IPS-18a (cell line): ENCODE results near the gene CSMD2.

Source experiments
- H3K27ac ChIP-seq: one replicate; pipeline ENCODE4 v1.5.1; 2013; ENCODE audit warnings: low read length
- H3K27me3 ChIP-seq: one replicate; pipeline ENCODE4 v1.6.1; 2013; ENCODE audit warnings: mild to moderate bottlenecking, low read length; ENCODE audit not compliant: control insufficient read depth, insufficient read depth
- H3K36me3 ChIP-seq: one replicate; pipeline ENCODE4 v1.6.1; 2013; ENCODE audit warnings: low read depth, low read length; ENCODE audit not compliant: control insufficient read depth
- H3K4me1 ChIP-seq: one replicate; pipeline ENCODE4 v1.6.1; 2013; ENCODE audit warnings: low read depth, low read length; ENCODE audit not compliant: control insufficient read depth
- H3K4me3 ChIP-seq: one replicate; pipeline ENCODE4 v1.5.1; 2013; ENCODE audit warnings: low read length
- H3K9ac ChIP-seq: one replicate; pipeline ENCODE4 v1.6.1; 2013; ENCODE audit warnings: mild to moderate bottlenecking, low read length, moderate library complexity
- H3K9me3 ChIP-seq: one replicate; pipeline ENCODE4 v1.6.1; 2013; ENCODE audit warnings: low read depth, low read length; ENCODE audit not compliant: control insufficient read depth

CSMD2 gene

GRCh38 chr1:33680281-33680840 lies 484.7 kb downstream of the CSMD2 start:
- no peak overlapping the region for H3K27ac ChIP-seq
- H3K9me3 ChIP-seq = no peaks in the 10 kb centered on the region
- H3K27me3 ChIP-seq = no peaks in the 10 kb centered on the region
- H3K36me3 ChIP-seq = no peaks in the 10 kb centered on the region
- H3K4me3 ChIP-seq = no peak overlapping the region
- no peak overlapping the region for H3K9ac ChIP-seq
- no peaks in the 10 kb centered on the region for H3K4me1 ChIP-seq

- no peak overlapping the region for H3K4me3 ChIP-seq
- no peaks in the 10 kb centered on the region for H3K4me1 ChIP-seq
- no peak overlapping the region for H3K9ac ChIP-seq
- peaks cover 3% of the 10 kb centered on the region for H3K36me3 ChIP-seq
- H3K9me3 ChIP-seq = peaks cover 8% of the 10 kb centered on the region
- H3K27ac ChIP-seq = no peak overlapping the region
- no peaks in the 10 kb centered on the region for H3K27me3 ChIP-seq
Measured at GRCh38 chr1:33670567-33670966, 494.5 kb downstream of the CSMD2 start.

- Histone ChIP-seq H3K27me3 (no peaks in the 10 kb centered on the region), H3K4me3 (no peak overlapping the region)
Measured at GRCh38 chr1:33668695-33669094, 496.3 kb downstream of the CSMD2 start.

DNA sequence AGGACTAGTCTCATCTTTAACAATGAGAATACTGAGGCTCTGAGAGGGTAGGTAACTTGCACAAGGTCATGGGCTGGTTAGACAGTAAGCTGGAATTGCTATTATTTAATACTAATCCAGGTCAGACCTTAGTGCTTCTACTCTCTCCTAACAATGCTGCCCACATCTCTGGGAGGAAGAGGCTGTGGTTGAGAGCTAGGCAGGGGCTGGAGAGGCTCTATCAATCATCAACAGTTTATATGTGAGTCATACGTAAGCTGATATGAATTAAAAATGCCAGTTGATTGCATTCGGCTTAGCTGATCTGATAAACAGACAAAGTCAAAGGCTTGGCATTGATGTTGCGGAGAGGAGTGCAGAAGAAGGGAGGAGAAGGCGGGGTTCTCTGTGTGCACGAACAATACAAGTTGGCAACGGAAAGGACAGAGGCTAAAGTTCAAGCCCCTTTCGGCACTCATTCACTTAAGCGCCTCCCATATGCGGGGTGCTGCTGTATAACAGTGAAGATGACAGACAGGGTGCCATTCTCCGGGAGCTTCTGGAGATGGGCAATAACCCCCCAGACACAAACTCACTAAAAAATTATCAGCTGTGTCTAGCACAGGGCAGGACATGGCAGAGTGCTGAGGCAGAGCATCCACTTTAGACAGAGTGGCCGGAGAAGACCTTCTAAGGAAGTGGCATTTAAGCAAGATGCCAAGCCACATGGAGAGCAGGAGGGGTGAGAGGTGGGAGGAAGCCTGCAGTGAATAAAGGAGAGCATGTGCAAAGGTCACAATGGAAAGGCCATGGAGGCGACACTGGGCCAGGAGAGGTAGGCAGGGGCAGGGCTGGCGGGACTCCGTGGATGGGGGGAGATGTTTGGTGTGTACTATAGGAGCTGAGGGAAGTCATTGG lies 497.4 kb downstream of the CSMD2 start:
- no peaks in the 10 kb centered on the region for H3K4me1 ChIP-seq
- H3K9ac ChIP-seq = no peak overlapping the region
- no peak overlapping the region for H3K27ac ChIP-seq
- H3K36me3 ChIP-seq = peaks cover 4% of the 10 kb centered on the region
- no peaks in the 10 kb centered on the region for H3K27me3 ChIP-seq
- H3K4me3 ChIP-seq = no peak overlapping the region
- peaks cover 8% of the 10 kb centered on the region for H3K9me3 ChIP-seq

More at GRCh38 chr1:33668695-33669094, 496.3 kb downstream of the CSMD2 start:
- Histone ChIP-seq H3K4me1 (no peaks in the 10 kb centered on the region), H3K9me3 (peaks cover 8% of the 10 kb centered on the region), H3K9ac (no peak overlapping the region), H3K27ac (no peak overlapping the region), H3K36me3 (peaks cover 3% of the 10 kb centered on the region)

GRCh38 chr1:33666616-33667015 lies 498.4 kb downstream of the CSMD2 start:
- Histone ChIP-seq H3K4me3 (no peak overlapping the region), H3K9ac (no peak overlapping the region), H3K36me3 (peaks cover 10% of the 10 kb centered on the region), H3K9me3 (peaks cover 6% of the 10 kb centered on the region), H3K27ac (no peak overlapping the region), H3K4me1 (no peaks in the 10 kb centered on the region), H3K27me3 (no peaks in the 10 kb centered on the region)

DNA sequence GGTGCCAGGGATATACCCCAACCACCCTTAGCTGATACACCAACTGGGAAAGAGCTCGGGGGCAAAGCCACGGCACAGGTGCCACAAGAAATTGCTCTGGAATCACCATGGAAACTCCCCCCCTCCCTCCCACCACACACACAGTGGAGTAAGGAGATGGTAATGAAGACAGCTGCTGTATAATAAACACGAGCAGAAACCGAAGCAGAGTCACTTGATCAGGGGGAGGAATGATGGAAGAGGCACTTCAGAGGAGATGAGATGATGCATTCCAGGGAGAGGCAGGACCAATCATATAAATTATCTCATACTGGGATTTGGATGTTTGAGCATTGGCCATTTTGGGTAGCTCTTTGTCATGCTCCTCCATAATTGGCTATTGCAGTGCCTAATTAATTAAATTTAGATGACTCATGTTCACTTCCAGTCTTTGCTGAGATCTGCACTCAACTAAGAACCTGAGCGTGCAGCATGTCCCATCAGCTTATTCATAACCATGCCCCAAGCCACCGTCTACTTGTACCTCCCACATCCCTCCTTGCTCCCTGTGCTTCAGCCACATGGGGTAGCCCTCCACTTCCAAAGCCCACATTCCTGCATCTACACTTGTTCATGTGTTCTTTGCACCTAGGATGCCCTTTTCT lies 503.1 kb downstream of the CSMD2 start:
- H3K27ac ChIP-seq = no peak overlapping the region
- no peaks in the 10 kb centered on the region for H3K27me3 ChIP-seq
- H3K4me3 ChIP-seq = no peak overlapping the region
- no peak overlapping the region for H3K9ac ChIP-seq
- no peaks in the 10 kb centered on the region for H3K4me1 ChIP-seq
- H3K9me3 ChIP-seq = no peaks in the 10 kb centered on the region
- H3K36me3 ChIP-seq = peaks cover 14% of the 10 kb centered on the region

GRCh38 chr1:33660956-33661355 lies 504.1 kb downstream of the CSMD2 start:
- H3K27me3 ChIP-seq = no peaks in the 10 kb centered on the region
- H3K9me3 ChIP-seq = no peaks in the 10 kb centered on the region
- H3K27ac ChIP-seq = no peak overlapping the region
- H3K36me3 ChIP-seq = peaks cover 14% of the 10 kb centered on the region
- H3K4me1 ChIP-seq = no peaks in the 10 kb centered on the region
- H3K4me3 ChIP-seq = no peak overlapping the region
- no peak overlapping the region for H3K9ac ChIP-seq

DNA sequence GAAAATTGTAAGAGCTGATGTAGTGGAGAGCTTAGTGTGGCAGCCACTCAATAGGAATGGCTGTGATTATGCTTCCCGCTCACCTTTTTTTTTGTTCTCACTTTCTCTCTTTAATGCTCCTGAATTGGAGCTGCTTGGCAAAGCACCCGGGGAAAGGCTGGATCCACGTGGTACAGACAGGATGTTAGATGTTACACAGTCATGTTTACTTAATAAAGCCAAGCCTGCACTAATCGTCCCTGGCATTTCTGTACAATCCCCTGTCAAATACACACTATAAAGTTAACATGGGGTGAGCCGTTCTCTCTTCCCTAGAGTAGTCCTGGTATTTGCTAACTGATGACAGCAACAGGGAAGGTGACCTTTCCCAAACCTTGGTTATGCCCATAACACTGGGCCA lies 504.8 kb downstream of the CSMD2 start:
- Histone ChIP-seq H3K9me3 (no peaks in the 10 kb centered on the region), H3K4me1 (no peaks in the 10 kb centered on the region), H3K9ac (no peak overlapping the region), H3K4me3 (no peak overlapping the region), H3K36me3 (peaks cover 14% of the 10 kb centered on the region), H3K27me3 (no peaks in the 10 kb centered on the region), H3K27ac (no peak overlapping the region)

GRCh38 chr1:33659641-33660040 lies 505.4 kb downstream of the CSMD2 start:
- H3K4me3 ChIP-seq = no peak overlapping the region
- no peak overlapping the region for H3K27ac ChIP-seq
- H3K4me1 ChIP-seq = no peaks in the 10 kb centered on the region
- no peaks in the 10 kb centered on the region for H3K9me3 ChIP-seq
- peaks cover 14% of the 10 kb centered on the region for H3K36me3 ChIP-seq
- H3K9ac ChIP-seq = no peak overlapping the region
- H3K27me3 ChIP-seq = no peaks in the 10 kb centered on the region

DNA sequence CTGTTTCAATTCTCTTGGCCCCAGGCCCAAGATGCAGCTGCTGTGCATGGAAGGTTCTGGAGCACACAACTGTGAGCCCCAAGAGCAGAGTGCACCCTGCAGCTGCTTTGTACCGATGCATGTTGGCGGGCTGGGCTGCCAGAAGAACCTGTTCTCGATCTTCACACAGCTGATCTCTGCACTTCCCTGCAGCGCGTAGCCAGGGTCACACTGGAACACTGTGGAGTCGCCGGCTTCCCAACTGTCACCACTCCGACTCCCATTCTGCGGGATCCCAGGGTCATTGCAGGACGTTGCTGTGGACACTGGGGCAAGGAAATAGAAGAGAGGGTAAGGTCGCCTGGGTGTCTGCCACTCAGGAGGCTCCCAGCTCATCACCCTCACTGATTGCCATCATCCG lies 507.2 kb downstream of the CSMD2 start:
- no peak overlapping the region for H3K9ac ChIP-seq
- no peak overlapping the region for H3K4me3 ChIP-seq
- H3K27me3 ChIP-seq = no peaks in the 10 kb centered on the region
- no peaks in the 10 kb centered on the region for H3K4me1 ChIP-seq
- peaks cover 14% of the 10 kb centered on the region for H3K36me3 ChIP-seq
- no peak overlapping the region for H3K27ac ChIP-seq
- H3K9me3 ChIP-seq = no peaks in the 10 kb centered on the region

DNA sequence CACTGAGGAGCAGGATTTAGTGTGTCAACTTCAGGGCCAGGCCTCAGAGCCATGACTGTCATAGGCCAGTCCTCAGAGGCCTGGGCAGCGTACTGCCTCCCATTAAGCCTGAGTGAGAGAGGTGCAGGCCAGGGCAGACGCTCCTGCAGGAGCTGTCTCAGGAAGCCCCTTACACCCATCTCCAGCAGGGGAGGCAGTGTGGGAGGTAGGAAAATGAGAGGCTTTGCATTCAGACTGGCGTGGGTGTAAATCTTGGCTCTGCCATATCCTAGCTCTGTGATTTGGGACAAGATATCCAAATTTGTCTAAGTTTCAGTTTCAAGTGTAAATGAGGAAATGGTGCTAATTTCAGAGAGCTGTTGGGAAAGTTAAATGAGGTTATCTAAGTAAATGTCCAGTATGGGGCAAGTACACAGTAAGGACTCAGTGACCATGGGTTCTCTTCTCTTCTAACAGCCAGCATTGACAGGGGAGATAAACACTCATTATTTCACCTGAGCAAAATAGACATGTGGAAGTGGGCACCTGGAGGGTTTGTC lies 508.5 kb downstream of the CSMD2 start:
- H3K27me3 ChIP-seq = no peaks in the 10 kb centered on the region
- H3K4me1 ChIP-seq = no peaks in the 10 kb centered on the region
- H3K36me3 ChIP-seq = peaks cover 6% of the 10 kb centered on the region
- no peaks in the 10 kb centered on the region for H3K9me3 ChIP-seq
- no peak overlapping the region for H3K4me3 ChIP-seq
- H3K27ac ChIP-seq = no peak overlapping the region
- no peak overlapping the region for H3K9ac ChIP-seq
